Measurements from ENCODE around the gene FNTB. TPM values are rescaled to one million over a fixed set of nuclear protein-coding genes. Genes with fewer than 3 reads are reported as not detected.

FNTB gene
- total RNA-seq, 1 donor from 2014 or later = 28.6 TPM

DNA sequence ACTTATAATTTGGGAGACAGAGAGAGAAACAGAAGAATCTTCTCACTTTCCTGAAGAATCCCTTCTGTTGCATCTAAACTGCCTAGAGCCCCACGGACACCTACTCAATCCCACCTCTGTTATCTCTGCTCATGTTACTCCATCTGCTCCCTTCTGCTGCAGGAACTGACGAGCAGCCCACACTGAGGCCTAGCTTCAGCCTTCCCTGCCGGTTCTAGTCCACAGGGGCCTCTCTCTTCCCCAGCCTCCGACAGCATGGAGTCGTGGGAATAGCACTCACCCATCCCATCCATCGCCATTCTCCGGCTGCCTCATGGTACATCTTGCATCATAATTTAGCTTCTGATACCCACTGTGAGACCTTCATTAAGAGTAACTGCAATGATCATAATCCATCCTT lies 18.5 kb upstream of the FNTB start:
- no peak overlapping the region for H3K27ac Mint-ChIP-seq (ENCODE audit: unreplicated experiment)

GRCh38 chr14:64968651-64969050 lies 18.0 kb upstream of the FNTB start:
- peaks cover 4% of the 10 kb centered on the region for H3K4me1 Mint-ChIP-seq

More for the DNA sequence above, 18.5 kb upstream of the FNTB start:
- H3K4me1 Mint-ChIP-seq = peaks cover 4% of the 10 kb centered on the region
- DNase-seq (ENCODE audit: low read depth, low spot score) = no peak
- no peaks in the 10 kb centered on the region for H3K36me3 Mint-ChIP-seq (ENCODE audit: low read depth)
- H3K27me3 Mint-ChIP-seq (ENCODE audit: low read depth) = peaks cover 13% of the 10 kb centered on the region
- no peaks in the 10 kb centered on the region for H3K9me3 Mint-ChIP-seq
- no peak overlapping the region for H3K4me3 Mint-ChIP-seq
- TF ChIP-seq, protein P1, sequence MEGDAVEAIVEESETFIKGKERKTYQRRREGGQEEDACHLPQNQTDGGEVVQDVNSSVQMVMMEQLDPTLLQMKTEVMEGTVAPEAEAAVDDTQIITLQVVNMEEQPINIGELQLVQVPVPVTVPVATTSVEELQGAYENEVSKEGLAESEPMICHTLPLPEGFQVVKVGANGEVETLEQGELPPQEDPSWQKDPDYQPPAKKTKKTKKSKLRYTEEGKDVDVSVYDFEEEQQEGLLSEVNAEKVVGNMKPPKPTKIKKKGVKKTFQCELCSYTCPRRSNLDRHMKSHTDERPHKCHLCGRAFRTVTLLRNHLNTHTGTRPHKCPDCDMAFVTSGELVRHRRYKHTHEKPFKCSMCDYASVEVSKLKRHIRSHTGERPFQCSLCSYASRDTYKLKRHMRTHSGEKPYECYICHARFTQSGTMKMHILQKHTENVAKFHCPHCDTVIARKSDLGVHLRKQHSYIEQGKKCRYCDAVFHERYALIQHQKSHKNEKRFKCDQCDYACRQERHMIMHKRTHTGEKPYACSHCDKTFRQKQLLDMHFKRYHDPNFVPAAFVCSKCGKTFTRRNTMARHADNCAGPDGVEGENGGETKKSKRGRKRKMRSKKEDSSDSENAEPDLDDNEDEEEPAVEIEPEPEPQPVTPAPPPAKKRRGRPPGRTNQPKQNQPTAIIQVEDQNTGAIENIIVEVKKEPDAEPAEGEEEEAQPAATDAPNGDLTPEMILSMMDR (conservative IDR thresholded peaks at IDR 0.05) = no peak

GRCh38 chr14:64970041-64970440 lies 16.7 kb upstream of the FNTB start:
- no peak for DNase-seq (ENCODE audit: low read depth, low spot score)
- Mint-ChIP-seq H3K36me3 (ENCODE audit: low read depth) (no peaks in the 10 kb centered on the region), H3K4me1 (peaks cover 9% of the 10 kb centered on the region), H3K9me3 (no peaks in the 10 kb centered on the region), H3K27ac (ENCODE audit: unreplicated experiment) (no peak overlapping the region), H3K27me3 (ENCODE audit: low read depth) (peaks cover 19% of the 10 kb centered on the region), H3K4me3 (peak overlapping the region; percentile 90)
- TF ChIP-seq, protein P1 (conservative IDR thresholded peaks at IDR 0.05) = no peak

More at GRCh38 chr14:64968651-64969050, 18.0 kb upstream of the FNTB start:
- peaks cover 15% of the 10 kb centered on the region for H3K27me3 Mint-ChIP-seq (ENCODE audit: low read depth)
- no peaks in the 10 kb centered on the region for H3K36me3 Mint-ChIP-seq (ENCODE audit: low read depth)
- DNase-seq (ENCODE audit: low read depth, low spot score) = no peak
- no peaks in the 10 kb centered on the region for H3K9me3 Mint-ChIP-seq
- no peak overlapping the region for H3K27ac Mint-ChIP-seq (ENCODE audit: unreplicated experiment)
- H3K4me3 Mint-ChIP-seq = no peak overlapping the region
- TF ChIP-seq, protein P1 (conservative IDR thresholded peaks at IDR 0.05) = no peak

DNA sequence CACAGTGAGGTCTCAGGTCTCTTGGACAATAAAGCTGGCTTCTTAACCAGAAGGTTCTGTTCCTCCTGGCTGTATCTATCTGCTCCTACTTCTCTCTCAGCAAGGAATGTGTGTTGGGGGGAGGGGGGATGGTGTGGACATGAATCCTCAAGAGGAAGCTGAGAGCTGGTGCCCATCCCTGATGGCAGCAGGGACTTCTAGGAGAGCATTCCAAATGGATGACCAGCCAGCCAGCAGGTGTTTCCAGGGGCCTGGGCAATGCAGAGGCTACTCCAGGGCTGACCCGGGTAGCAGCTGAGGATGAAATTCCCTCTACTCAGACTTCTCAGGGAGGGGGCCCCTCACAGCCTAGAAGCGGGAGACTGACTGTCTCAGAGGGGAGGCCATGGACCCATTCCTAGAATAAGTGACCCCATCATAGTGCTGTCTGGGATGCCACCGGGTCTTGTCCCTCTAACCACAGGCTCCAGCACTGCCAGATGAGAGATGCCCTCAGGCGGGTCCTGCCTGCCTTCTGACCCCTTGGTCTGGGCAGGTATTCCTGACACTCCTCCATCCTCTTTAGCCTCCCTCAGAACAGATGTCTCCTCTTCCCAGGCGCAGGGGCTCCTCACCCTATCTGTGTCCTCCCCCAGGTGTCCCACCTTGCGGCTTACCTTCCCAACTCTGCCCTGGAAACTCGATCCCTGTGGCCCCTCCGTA lies 15.8 kb upstream of the FNTB start:
- H3K4me1 Mint-ChIP-seq = peaks cover 9% of the 10 kb centered on the region
- no peak overlapping the region for H3K27ac Mint-ChIP-seq (ENCODE audit: unreplicated experiment)
- H3K9me3 Mint-ChIP-seq = no peaks in the 10 kb centered on the region
- H3K36me3 Mint-ChIP-seq (ENCODE audit: low read depth) = no peaks in the 10 kb centered on the region
- peak overlapping the region; percentile 90 for H3K4me3 Mint-ChIP-seq
- peaks cover 19% of the 10 kb centered on the region for H3K27me3 Mint-ChIP-seq (ENCODE audit: low read depth)
- DNase-seq (ENCODE audit: low read depth, low spot score) = no peak
- TF ChIP-seq, protein P1 (conservative IDR thresholded peaks at IDR 0.05) = no peak

DNA sequence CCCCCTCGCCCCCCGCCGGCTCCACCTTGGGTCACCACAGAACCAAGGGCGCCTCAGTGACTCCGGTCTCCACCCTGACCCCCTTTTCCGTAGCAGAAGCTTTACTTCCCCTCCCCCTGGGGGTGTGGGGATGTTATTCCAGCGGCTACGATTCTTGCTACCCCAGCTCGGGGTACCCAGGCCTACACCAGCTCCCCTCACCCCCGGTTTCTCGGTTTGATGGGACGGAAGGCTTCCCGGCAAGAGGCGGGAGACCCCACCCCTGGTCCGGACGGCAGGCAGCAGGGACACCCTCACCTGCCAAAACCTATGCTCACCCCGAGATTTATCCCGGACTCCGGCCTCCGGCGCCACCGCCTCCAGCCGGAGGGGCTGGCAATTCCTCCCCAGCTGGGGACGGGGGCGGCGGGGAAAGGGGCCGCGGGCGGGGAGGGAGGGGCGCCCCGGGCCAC lies 15.2 kb upstream of the FNTB start:
- peaks cover 9% of the 10 kb centered on the region for H3K4me1 Mint-ChIP-seq
- no peak overlapping the region for H3K27ac Mint-ChIP-seq (ENCODE audit: unreplicated experiment)
- no peaks in the 10 kb centered on the region for H3K36me3 Mint-ChIP-seq (ENCODE audit: low read depth)
- TF ChIP-seq, protein P1 (conservative IDR thresholded peaks at IDR 0.05) = no peak
- peaks cover 22% of the 10 kb centered on the region for H3K27me3 Mint-ChIP-seq (ENCODE audit: low read depth)
- H3K9me3 Mint-ChIP-seq = no peaks in the 10 kb centered on the region
- no peak for DNase-seq (ENCODE audit: low read depth, low spot score)
- H3K4me3 Mint-ChIP-seq = peak overlapping the region; percentile 90

All from neural crest cell (in vitro differentiated cells).